SW 1271 (cell line): Measurements from ENCODE around the gene HIP1.
"Not testable (repeated sequence)": the region's sequence is repeated elsewhere in the genome, so short reads cannot be mapped to it uniquely, and the experiment has no call there.

Experiments used
- DNase-seq, 2 experiments: peaks; one replicate each; lab custom pipeline; 2025; lab: John Stamatoyannopoulos, UW

The HIP1 gene

GRCh38 chr7:75642810-75643486, 95.8 kb downstream of the HIP1 start:
- DNase-seq: no peak

GRCh38 chr7:75640201-75640600, 98.5 kb downstream of the HIP1 start:
- DNase-seq: no peak

GRCh38 chr7:75639886-75640190, 98.9 kb downstream of the HIP1 start:
- no peak for DNase-seq

GRCh38 chr7:75639071-75639885, 99.5 kb downstream of the HIP1 start:
- DNase-seq: peak in 1 of 2 experiments; percentile 5

GRCh38 chr7:75638594-75639070, 100.1 kb downstream of the HIP1 start:
- peak in 1 of 2 experiments; percentile 16 for DNase-seq

GRCh38 chr7:75637854-75638593, 100.7 kb downstream of the HIP1 start:
- no peak for DNase-seq

GRCh38 chr7:75635036-75635435, 103.7 kb downstream of the HIP1 start:
- DNase-seq: no peak

- not testable (repeated sequence) for DNase-seq
These were observed 106.2 kb downstream of the HIP1 start for GRCh38 chr7:75632587-75632986.

- DNase-seq: no peak
These were observed 107.0 kb downstream of the HIP1 start for GRCh38 chr7:75631711-75632110.

- no peak for DNase-seq
These were observed 108.2 kb downstream of the HIP1 start for GRCh38 chr7:75630549-75630948.

- no peak for DNase-seq
These were observed 109.7 kb downstream of the HIP1 start for GRCh38 chr7:75629044-75629443.

GRCh38 chr7:75628055-75628454, 110.7 kb downstream of the HIP1 start:
- DNase-seq: no peak

- no peak for DNase-seq
These were observed 111.8 kb downstream of the HIP1 start for GRCh38 chr7:75626954-75627353.

- DNase-seq: no peak
These were observed 112.9 kb downstream of the HIP1 start for GRCh38 chr7:75625868-75626267.

GRCh38 chr7:75624134-75624832, 114.5 kb downstream of the HIP1 start:
- no peak for DNase-seq

- DNase-seq: no peak
These were observed 115.2 kb downstream of the HIP1 start for GRCh38 chr7:75623390-75624133.

- no peak for DNase-seq
These were observed 117.6 kb downstream of the HIP1 start for GRCh38 chr7:75621124-75621523.

GRCh38 chr7:75619636-75620035, 119.1 kb downstream of the HIP1 start:
- no peak for DNase-seq

GRCh38 chr7:75617634-75618234, 121.0 kb downstream of the HIP1 start:
- DNase-seq: no peak

GRCh38 chr7:75616421-75617167, 122.1 kb downstream of the HIP1 start:
- no peak for DNase-seq
